Fibroblast of villous mesenchyme (primary cell): ENCODE data around the gene TTYH2. TPM values are rescaled to one million over a fixed set of nuclear protein-coding genes. Genes with fewer than 3 reads are reported as not detected.

Experiments used
- DNase-seq: peaks from one replicate; pipeline ENCODE4 v3.0.0-alpha.2; 2010; ENCODE audit warnings: low read depth
- H3K4me3 ChIP-seq: 2 replicates; pipeline ENCODE4 v1.5.1; 2011; ENCODE audit warnings: low read depth, mild to moderate bottlenecking, low read length
- CTCF ChIP-seq: IDR thresholded peaks from 2 replicates; pipeline ENCODE4 v1.5.1; 2012; ENCODE audit warnings: low read depth, mild to moderate bottlenecking, low read length; ENCODE audit not compliant: insufficient read depth
- total RNA-seq: library from RNA; depleted of rRNA; stranded (reverse); fragments of >200 nt; gene quantifications from 2 replicates; pipeline ENCODE4 v1.2.3, GENCODE V29; 2012

The TTYH2 gene
- total RNA-seq, 1 donor = 1.3 TPM

GRCh38 chr17:74288785-74289184, 75.4 kb downstream of the TTYH2 start:
- no peak overlapping the region for H3K4me3 ChIP-seq
- DNase-seq = no peak
- TF ChIP-seq CTCF = no peak

- H3K4me3 ChIP-seq = no peak overlapping the region
- DNase-seq = no peak
- no peak for TF ChIP-seq CTCF
These were observed 76.3 kb downstream of the TTYH2 start for GRCh38 chr17:74289688-74290087.

GRCh38 chr17:74290340-74290739, 77.0 kb downstream of the TTYH2 start:
- no peak for TF ChIP-seq CTCF
- H3K4me3 ChIP-seq = no peak overlapping the region
- DNase-seq = no peak

GRCh38 chr17:74292495-74292894, 79.1 kb downstream of the TTYH2 start:
- no peak overlapping the region for H3K4me3 ChIP-seq
- TF ChIP-seq CTCF = no peak
- DNase-seq = no peak

- H3K4me3 ChIP-seq = no peak overlapping the region
- DNase-seq = no peak
- TF ChIP-seq CTCF = no peak
These were observed 82.5 kb downstream of the TTYH2 start for GRCh38 chr17:74295625-74296547.

- peak; percentile 56 for DNase-seq
- H3K4me3 ChIP-seq = no peak overlapping the region
- TF ChIP-seq CTCF = peak; percentile 63
These were observed 83.2 kb downstream of the TTYH2 start for GRCh38 chr17:74296548-74296936.

GRCh38 chr17:74297941-74298340, 84.6 kb downstream of the TTYH2 start:
- H3K4me3 ChIP-seq = no peak overlapping the region
- DNase-seq = no peak
- TF ChIP-seq CTCF = no peak
